Mesenteric fat pad (tissue), 1 donor: ENCODE measurements around the gene BRMS1. TPM values are rescaled to one million over a fixed set of nuclear protein-coding genes. Genes with fewer than 3 reads are reported as not detected.
"Not testable (repeated sequence)": the region's sequence is repeated elsewhere in the genome, so short reads cannot be mapped to it uniquely, and the experiment has no call there.

Experiments used
- DNase-seq: peaks from one replicate; pipeline ENCODE4 v3.0.0-alpha.2; 2020; ENCODE audit warnings: low spot score
- total RNA-seq: library from RNA; stranded (reverse); fragmentation: NEBNext Ultra II Directional; extraction: Animal tissue kit (Norgen Biotek cat#: 25700); gene quantifications from one replicate; pipeline ENCODE4 v1.2.1, GENCODE V29; 2021
- donor health status: DM: yes; HTN: yes; CAD: no.

BRMS1 gene
- total RNA-seq, 1 donor from 2014 or later: 31.8 TPM

GRCh38 chr11:66311965-66312548 lies 32.8 kb downstream of the BRMS1 start:
- peak; percentile 95 for DNase-seq

- no peak for DNase-seq
Measured at GRCh38 chr11:66311470-66311964, 33.4 kb downstream of the BRMS1 start.

- not testable (repeated sequence) for DNase-seq
Measured at GRCh38 chr11:66310803-66311440, 34.0 kb downstream of the BRMS1 start.

- no peak for DNase-seq
Measured at GRCh38 chr11:66310324-66310723, 34.6 kb downstream of the BRMS1 start.

- no peak for DNase-seq
Measured at GRCh38 chr11:66309475-66309874, 35.4 kb downstream of the BRMS1 start.

- no peak for DNase-seq
Measured at GRCh38 chr11:66302656-66303055, 42.2 kb downstream of the BRMS1 start.

GRCh38 chr11:66299186-66299585 lies 45.7 kb downstream of the BRMS1 start:
- no peak for DNase-seq

- no peak for DNase-seq
Measured at GRCh38 chr11:66297610-66298009, 47.3 kb downstream of the BRMS1 start.

GRCh38 chr11:66294626-66295620 lies 50.0 kb downstream of the BRMS1 start:
- DNase-seq: no peak

GRCh38 chr11:66293777-66294625 lies 50.9 kb downstream of the BRMS1 start:
- DNase-seq: no peak

GRCh38 chr11:66293352-66293751 lies 51.6 kb downstream of the BRMS1 start:
- DNase-seq: no peak

- no peak for DNase-seq
Measured at GRCh38 chr11:66292543-66293332, 52.2 kb downstream of the BRMS1 start.

GRCh38 chr11:66291706-66292542 lies 53.0 kb downstream of the BRMS1 start, which contains the start of gene TMEM151A:
Gene TMEM151A, plus strand, starts transcription at chr11:66291894. Its CDS starts 120 bp downstream, at chr11:66292014.
- no peak for DNase-seq

- no peak for DNase-seq
Measured at GRCh38 chr11:66291303-66291705, 53.6 kb downstream of the BRMS1 start.

- DNase-seq: no peak
Measured at GRCh38 chr11:66290330-66290621, 54.6 kb downstream of the BRMS1 start.

GRCh38 chr11:66289548-66290329 lies 55.2 kb downstream of the BRMS1 start:
- no peak for DNase-seq

GRCh38 chr11:66288671-66289547 lies 56.0 kb downstream of the BRMS1 start, which contains the start of gene YIF1A:
Gene YIF1A, minus strand, starts transcription at chr11:66289143. Its CDS starts 158 bp downstream, at chr11:66288985.
- peak; percentile 99 for DNase-seq
